Vagina (tissue), 2 donors: Measurements from ENCODE around the gene NAA20.
"Not testable (repeated sequence)": the region's sequence is repeated elsewhere in the genome, so short reads cannot be mapped to it uniquely, and the experiment has no call there.

Source experiments
- CTCF ChIP-seq, 3 experiments: fragments of 450-650 bp in 2 of 3; fragments of 200-600 bp in 1 of 3; sonication (generic) in 1 of 3; IDR thresholded peaks; one replicate each; pipeline ENCODE4 v1.5.1; 2017 to 2019; ENCODE audit warnings: antibody characterized with exemption in 3 of 3, mild to moderate bottlenecking in 2 of 3, moderate library complexity in 2 of 3
- POLR2A ChIP-seq, 2 donors: fragments of 450-650 bp; IDR thresholded peaks; one replicate each; pipeline ENCODE4 v1.6.1; 2017; ENCODE audit warnings: antibody characterized with exemption in 2 of 2, mild to moderate bottlenecking in 2 of 2, moderate library complexity in 2 of 2
- POLR2AphosphoS5 ChIP-seq, 2 donors: sonication (generic); formaldehyde crosslinking; IDR thresholded peaks; one replicate each; pipeline ENCODE4 v1.9.0; 2017; ENCODE audit warnings: antibody characterized with exemption in 2 of 2, mild to moderate bottlenecking in 2 of 2, low read depth in 1 of 2; ENCODE audit not compliant: insufficient read depth in 1 of 2

DNA sequence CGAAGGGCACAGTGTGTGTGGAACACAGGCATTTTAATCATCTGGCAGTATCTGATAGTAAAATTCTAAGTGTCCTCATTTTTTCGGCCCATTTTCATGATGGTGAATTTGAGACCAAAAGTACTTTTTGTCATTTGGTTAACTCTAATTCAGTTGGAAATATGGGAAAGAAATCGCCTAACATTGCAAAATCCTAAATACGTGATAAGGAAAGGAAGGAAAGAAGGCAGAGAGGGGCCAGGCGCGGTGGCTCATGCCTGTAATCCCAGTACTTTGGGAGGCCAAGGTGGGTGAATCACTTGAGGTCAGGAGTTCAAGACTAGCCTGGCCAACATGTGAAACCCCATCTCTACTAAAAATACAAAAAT is 13.2 kb upstream of the NAA20 start:
- TF ChIP-seq CTCF (IDR thresholded peaks at IDR 0.05); POLR2AphosphoS5 (IDR thresholded peaks at IDR 0.05; ENCODE audit: insufficient read depth in 1 of 2, low read depth in 1 of 2); POLR2A (IDR thresholded peaks at IDR 0.05): not testable (repeated sequence)
